GM18870 (cell line): ENCODE measurements around the gene SDCCAG8.
A peak's percentile ranks its signal among the peaks of the same experiment; 100 is the strongest.

Experiments
- ATAC-seq: cut with Tn5 transposase; IDR thresholded peaks from one replicate; pipeline ENCODE4 v1.9.1; 2021; ENCODE audit warnings: moderate library complexity; ENCODE audit not compliant: unreplicated experiment

SDCCAG8 gene

GRCh38 chr1:243280571-243281129, 24.8 kb downstream of the SDCCAG8 start:
- ATAC-seq = no peak

- no peak for ATAC-seq
Measured at GRCh38 chr1:243281672-243282071, 25.8 kb downstream of the SDCCAG8 start.

- no peak for ATAC-seq
Measured at GRCh38 chr1:243286409-243287122, 30.7 kb downstream of the SDCCAG8 start.

- no peak for ATAC-seq
Measured at GRCh38 chr1:243287123-243287460, 31.3 kb downstream of the SDCCAG8 start.

GRCh38 chr1:243287652-243288051, 31.8 kb downstream of the SDCCAG8 start:
- peak; percentile 98 for ATAC-seq

GRCh38 chr1:243288062-243288461, 32.2 kb downstream of the SDCCAG8 start:
- no peak for ATAC-seq

- no peak for ATAC-seq
Measured at GRCh38 chr1:243291292-243291691, 35.5 kb downstream of the SDCCAG8 start.

GRCh38 chr1:243292117-243292516, 36.3 kb downstream of the SDCCAG8 start:
- ATAC-seq = no peak

- no peak for ATAC-seq
Measured at GRCh38 chr1:243293941-243294722, 38.3 kb downstream of the SDCCAG8 start.

GRCh38 chr1:243294723-243295121, 38.9 kb downstream of the SDCCAG8 start:
- ATAC-seq = no peak

- ATAC-seq = no peak
Measured at GRCh38 chr1:243299069-243299468, 43.2 kb downstream of the SDCCAG8 start.

GRCh38 chr1:243301059-243301458, 45.2 kb downstream of the SDCCAG8 start:
- no peak for ATAC-seq

GRCh38 chr1:243311809-243312208, 56.0 kb downstream of the SDCCAG8 start:
- no peak for ATAC-seq

- ATAC-seq = peak; percentile 33
Measured at GRCh38 chr1:243312952-243313634, 57.3 kb downstream of the SDCCAG8 start.

GRCh38 chr1:243313635-243314536, 58.0 kb downstream of the SDCCAG8 start:
- ATAC-seq = peak; percentile 75

GRCh38 chr1:243315455-243315854, 59.6 kb downstream of the SDCCAG8 start:
- ATAC-seq = no peak

GRCh38 chr1:243315893-243316292, 60.1 kb downstream of the SDCCAG8 start:
- no peak for ATAC-seq

- no peak for ATAC-seq
Measured at GRCh38 chr1:243316366-243316989, 60.6 kb downstream of the SDCCAG8 start.

- no peak for ATAC-seq
Measured at GRCh38 chr1:243320224-243320623, 64.4 kb downstream of the SDCCAG8 start.

- no peak for ATAC-seq
Measured at GRCh38 chr1:243322326-243322725, 66.5 kb downstream of the SDCCAG8 start.
